Measurements from ENCODE around the gene WWOX. TPM values are rescaled to one million over a fixed set of nuclear protein-coding genes. Genes with fewer than 3 reads are reported as not detected.
A peak's percentile ranks its signal among the peaks of the same experiment; 100 is the strongest.

The WWOX gene
- total RNA-seq, 2 donors from 2014 or later = 12.6 to 17.2 TPM

DNA sequence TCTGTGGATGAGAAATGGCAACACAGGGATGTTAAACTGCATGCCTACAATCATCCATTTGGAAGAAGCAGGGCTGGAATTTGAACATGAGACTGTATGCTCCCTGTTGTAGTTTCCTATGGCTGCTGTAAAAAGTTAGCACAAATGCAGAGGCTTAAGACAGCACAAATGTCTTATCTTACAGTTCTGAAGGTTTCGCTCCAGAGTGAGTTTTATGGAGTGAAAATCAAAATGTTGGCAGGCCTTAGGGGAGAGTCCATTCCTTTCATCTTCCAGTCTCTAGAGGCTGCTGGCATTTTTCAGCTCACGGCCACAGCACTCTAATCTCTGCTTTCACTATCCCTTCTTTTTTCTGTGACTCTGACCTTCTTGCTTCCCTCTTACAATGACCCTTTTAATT, 660.1 kb downstream of the WWOX start:
- ATAC-seq (no peak), DNase-seq (ENCODE audit: low spot score in 2 of 2) (no peak)
- Mint-ChIP-seq H3K27ac (no peak overlapping the region), H3K9me3 (peaks cover 0 to 7% of the 10 kb centered on the region in 2 donors), H3K36me3 (peaks cover 5 to 12% of the 10 kb centered on the region in 2 donors)

DNA sequence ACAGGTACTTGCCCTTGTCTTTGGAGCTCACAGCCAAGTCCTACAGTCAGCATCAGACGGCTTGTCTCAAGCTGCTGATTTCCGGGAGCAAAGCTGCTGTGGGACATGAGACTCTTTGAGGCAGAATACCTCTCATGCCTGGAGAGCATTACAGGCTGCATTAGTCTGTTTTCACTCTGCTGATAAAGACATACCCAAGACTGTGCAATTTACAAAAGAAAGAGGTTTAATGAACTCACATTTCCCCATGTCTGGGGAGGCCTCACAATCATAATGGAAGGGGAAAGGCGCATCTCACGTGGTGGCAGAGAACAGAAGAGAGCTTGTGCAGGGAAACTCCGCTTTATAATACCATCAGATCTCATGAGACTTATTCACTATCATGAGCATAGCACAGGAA, 661.2 kb downstream of the WWOX start:
- DNase-seq (ENCODE audit: low spot score in 2 of 2) (no peak), ATAC-seq (no peak)
- peaks cover 5 to 12% of the 10 kb centered on the region in 2 donors for H3K36me3 Mint-ChIP-seq
- peaks cover 0 to 7% of the 10 kb centered on the region in 2 donors for H3K9me3 Mint-ChIP-seq
- no peak overlapping the region for H3K27ac Mint-ChIP-seq

DNA sequence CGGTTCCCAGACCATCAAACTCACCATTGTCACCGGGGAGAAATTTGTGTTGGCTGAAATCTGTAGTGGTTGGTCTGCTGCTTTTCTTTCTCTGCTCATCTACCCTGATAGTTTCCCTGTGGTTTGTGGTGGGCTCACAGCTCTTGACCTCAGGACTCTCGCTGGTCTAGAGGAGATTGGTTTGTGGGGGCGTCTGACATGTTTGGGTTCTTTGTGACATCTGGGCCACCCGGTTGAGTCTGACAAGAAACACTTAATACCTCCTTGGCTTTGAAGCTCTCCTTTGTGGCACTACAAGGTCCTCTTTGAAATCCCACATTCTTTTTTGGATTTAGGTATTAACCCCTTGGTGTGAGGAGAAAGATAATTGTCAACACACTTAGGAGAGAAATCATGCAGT, 662.0 kb downstream of the WWOX start:
- peaks cover 0 to 6% of the 10 kb centered on the region in 2 donors for H3K36me3 Mint-ChIP-seq
- DNase-seq (ENCODE audit: low spot score in 2 of 2) (no peak), ATAC-seq (peak; percentile 63 to 71)
- H3K27ac Mint-ChIP-seq = no peak overlapping the region
- peaks cover 0 to 2% of the 10 kb centered on the region in 2 donors for H3K9me3 Mint-ChIP-seq

DNA sequence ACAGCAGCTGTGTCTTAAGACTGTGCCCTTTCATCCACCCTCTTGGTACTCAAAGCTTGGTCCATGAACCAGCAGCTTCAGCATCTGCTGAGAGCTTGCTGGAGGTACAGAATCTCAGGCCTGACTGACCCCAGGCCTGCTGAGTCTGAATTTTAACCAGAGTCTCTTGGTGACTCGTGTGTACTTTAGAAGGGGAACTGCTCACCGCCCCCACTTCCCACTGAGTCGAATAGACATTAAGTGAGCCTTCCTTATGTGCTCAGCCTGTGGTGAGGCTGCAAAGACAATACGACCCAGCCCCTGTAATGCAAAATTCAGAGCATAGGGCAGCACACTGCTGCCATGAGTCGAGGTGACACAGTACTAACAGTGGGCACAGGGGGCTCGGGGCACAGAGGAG, 662.8 kb downstream of the WWOX start:
- H3K36me3 Mint-ChIP-seq = no peaks in the 10 kb centered on the region
- H3K27ac Mint-ChIP-seq = no peak overlapping the region
- DNase-seq (ENCODE audit: low spot score in 2 of 2) = no peak
- no peaks in the 10 kb centered on the region for H3K9me3 Mint-ChIP-seq
- ATAC-seq = peak; percentile 52 to 70

DNA sequence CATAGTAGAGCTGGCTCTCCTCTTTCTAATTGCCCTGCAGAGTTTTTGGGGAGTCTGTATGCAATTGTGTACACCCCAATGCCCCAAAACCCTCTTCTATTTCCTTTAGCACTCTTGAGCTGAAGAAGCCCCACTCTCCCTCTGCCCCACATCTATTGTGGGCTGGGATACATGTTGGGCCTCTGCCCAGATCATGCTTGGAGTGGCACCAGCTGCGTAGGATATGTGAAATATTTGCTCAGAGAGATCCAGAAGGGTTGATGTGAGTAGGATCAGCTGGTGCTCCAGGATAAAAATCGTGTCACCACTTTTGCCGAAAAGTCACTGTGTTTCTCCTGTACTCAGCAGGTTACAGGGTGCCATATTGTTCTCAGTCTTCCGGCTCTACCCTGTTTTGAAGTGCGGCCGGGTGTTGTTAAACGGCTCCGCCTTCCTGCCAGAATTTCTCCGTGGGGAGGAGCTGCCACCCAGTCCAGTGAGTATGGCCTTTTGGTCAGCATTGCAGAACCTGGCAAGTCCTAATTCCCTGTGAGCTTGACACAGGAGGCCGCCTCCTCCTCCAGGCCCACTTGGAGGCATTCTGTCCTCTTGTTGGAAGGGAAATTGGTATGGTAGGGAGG, 664.5 kb downstream of the WWOX start:
- no peak overlapping the region for H3K27ac Mint-ChIP-seq
- H3K36me3 Mint-ChIP-seq = no peaks in the 10 kb centered on the region
- ATAC-seq (no peak), DNase-seq (ENCODE audit: low spot score in 2 of 2) (no peak)
- H3K9me3 Mint-ChIP-seq = no peaks in the 10 kb centered on the region

DNA sequence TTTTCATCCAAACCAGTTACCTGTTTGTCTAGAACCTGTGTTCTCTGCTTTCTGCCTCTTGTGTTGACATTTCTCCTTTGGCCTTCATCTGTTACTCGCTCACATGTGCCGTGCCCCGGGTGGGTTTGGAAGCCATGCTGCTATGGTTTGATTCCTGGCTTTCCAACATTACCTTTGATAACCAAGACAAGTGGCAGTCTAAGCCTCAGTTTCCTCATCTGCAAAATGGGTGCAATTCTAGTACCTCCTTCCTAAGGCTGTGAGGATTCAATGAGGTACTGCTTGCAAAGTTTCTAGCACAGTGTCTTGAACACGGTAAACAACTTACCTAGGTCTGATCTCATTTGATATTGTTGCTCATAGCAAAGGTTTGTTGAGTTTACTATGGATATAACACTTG, 665.0 kb downstream of the WWOX start:
- ATAC-seq (no peak), DNase-seq (ENCODE audit: low spot score in 2 of 2) (no peak)
- H3K27ac Mint-ChIP-seq = peak overlapping the region in 1 of 2 donors; percentile 52
- H3K9me3 Mint-ChIP-seq = no peaks in the 10 kb centered on the region
- H3K36me3 Mint-ChIP-seq = no peaks in the 10 kb centered on the region

DNA sequence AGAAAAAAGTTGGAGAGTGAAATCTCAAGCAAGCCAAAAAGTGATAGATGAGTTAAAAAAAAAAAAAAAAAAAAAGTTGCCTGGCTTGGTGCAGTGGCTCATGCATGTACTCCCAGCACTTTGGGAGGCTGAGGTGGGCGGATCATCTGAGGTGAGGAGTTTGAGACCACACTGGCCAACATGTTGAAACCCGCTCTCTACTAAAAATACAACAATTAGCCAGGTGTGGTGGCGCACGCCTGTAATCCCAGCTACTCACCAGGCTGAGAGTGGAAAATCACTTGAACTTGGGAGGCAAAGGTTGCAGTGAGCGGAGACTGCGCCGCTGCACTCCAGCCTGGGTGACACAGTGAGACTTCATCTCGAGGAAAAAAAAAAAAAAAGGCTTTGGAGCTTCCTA, 668.8 kb downstream of the WWOX start:
- H3K27ac Mint-ChIP-seq = peak overlapping the region in 1 of 2 donors; percentile 31
- H3K9me3 Mint-ChIP-seq = peaks cover 0 to 2% of the 10 kb centered on the region in 2 donors
- H3K36me3 Mint-ChIP-seq = peaks cover 0 to 21% of the 10 kb centered on the region in 2 donors
- no peak for DNase-seq (ENCODE audit: low spot score in 2 of 2)
- no peak for ATAC-seq

DNA sequence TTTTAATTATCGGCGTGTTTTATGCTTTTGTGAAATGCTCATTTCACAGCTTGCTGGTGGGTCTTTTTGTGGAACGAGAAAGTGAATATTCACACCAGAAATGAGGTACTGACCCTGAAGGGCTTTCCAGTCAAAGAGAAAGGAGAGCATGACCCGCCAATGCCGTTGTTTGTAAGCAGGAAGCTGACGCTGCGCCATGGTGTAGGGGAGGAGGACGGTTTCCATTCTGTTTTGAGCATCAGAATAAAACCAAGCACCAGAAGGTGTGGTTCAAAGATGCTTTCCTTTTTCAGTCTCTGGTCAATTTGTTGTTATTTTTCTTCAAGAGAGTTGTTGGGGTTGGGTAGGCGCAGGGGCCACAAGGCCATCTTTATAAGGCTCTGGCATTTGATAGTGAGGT, 669.3 kb downstream of the WWOX start:
- ATAC-seq = peak; percentile 36 to 53
- Mint-ChIP-seq H3K36me3 (peaks cover 0 to 26% of the 10 kb centered on the region in 2 donors), H3K9me3 (peaks cover 0 to 5% of the 10 kb centered on the region in 2 donors), H3K27ac (peak overlapping the region in 1 of 2 donors; percentile 31)
- no peak for DNase-seq (ENCODE audit: low spot score in 2 of 2)

DNA sequence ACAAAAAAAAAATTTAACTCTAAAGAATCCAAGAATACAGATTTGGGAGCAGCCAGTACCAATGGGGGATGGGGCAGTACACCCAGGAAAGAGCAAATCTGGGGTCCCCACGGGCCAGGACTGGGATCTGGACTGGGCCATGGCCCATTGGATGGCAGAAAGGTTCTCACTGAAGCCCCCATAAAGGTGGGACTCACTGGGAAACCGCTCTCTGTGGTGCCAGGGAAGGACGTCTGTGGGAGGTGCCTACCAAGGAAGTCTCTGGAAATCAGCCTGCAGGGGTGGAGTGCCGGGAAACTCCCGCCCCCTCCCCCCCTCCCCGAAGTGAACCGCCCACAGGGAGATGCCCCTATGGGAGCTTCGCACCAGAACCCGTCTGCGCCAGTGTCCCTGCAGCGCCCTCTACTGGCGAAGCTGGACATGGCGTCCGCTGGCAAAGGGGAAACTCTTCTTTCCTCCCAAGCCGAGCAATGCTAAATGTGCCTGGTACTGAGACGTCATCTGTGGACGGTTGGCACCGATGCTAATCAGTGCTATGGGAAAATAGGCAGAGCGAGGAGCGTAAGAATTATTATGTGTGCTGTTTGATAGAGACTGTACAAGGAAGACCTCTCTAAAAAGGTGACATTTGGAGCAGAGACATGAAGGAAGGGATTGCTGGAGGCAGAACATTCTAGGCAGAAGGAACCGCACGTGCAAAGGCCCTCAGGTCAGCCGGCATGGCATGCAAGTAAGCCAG, 671.1 kb downstream of the WWOX start:
- H3K36me3 Mint-ChIP-seq = peaks cover 0 to 30% of the 10 kb centered on the region in 2 donors
- peak in 1 of 2 donors; percentile 36 for ATAC-seq
- H3K9me3 Mint-ChIP-seq = peaks cover 0 to 5% of the 10 kb centered on the region in 2 donors
- peak; percentile 72 to 84 for DNase-seq (ENCODE audit: low spot score in 2 of 2)
- H3K27ac Mint-ChIP-seq = peak overlapping the region; percentile 29 to 58

DNA sequence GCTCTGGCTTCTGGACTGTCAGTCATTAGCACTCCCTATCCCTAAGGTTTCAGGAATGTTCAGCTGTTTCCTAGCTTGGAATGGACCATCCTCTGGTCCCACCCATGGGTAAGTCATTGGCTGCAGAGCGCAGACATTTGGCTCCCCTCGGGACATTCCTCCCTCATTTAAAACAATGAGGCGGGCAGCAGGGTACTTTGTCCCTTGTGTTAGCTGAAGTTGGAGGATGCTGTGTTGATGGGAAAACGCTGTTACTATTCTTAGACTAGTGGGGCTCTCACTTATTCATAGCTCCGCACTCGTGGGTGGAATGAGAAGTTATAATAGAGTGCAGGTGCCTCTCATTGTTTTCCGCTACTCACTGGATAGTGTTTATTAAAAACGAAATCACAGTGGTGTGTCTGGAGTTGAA, 673.8 kb downstream of the WWOX start:
- ATAC-seq (peak in 1 of 2 donors; percentile 16), DNase-seq (ENCODE audit: low spot score in 2 of 2) (no peak)
- Mint-ChIP-seq H3K36me3 (peaks cover 4 to 43% of the 10 kb centered on the region in 2 donors), H3K27ac (peak overlapping the region; percentile 48 to 96), H3K9me3 (peaks cover 3 to 9% of the 10 kb centered on the region in 2 donors)

DNA sequence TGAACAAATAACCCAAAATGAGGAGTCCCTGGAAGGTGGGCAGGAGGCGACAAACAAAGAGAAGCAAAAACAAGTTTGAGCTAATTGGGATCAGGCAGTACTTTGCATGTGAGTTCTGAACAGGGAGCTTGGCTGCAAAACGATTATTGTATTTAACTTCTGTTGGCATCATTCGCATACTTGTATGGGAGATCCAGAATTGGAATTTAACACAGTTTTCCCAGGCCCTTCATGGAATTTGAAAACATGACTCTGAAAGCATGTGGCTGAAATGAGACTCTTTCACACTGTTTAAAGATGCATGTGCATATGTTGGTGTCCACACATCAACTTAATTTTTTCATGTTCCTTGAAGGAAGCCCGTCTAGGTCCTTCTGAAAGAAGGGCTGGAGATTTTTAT, 674.3 kb downstream of the WWOX start:
- no peak for ATAC-seq
- no peak for DNase-seq (ENCODE audit: low spot score in 2 of 2)
- H3K27ac Mint-ChIP-seq = peak overlapping the region; percentile 48 to 81
- peaks cover 3 to 9% of the 10 kb centered on the region in 2 donors for H3K9me3 Mint-ChIP-seq
- peaks cover 4 to 43% of the 10 kb centered on the region in 2 donors for H3K36me3 Mint-ChIP-seq

DNA sequence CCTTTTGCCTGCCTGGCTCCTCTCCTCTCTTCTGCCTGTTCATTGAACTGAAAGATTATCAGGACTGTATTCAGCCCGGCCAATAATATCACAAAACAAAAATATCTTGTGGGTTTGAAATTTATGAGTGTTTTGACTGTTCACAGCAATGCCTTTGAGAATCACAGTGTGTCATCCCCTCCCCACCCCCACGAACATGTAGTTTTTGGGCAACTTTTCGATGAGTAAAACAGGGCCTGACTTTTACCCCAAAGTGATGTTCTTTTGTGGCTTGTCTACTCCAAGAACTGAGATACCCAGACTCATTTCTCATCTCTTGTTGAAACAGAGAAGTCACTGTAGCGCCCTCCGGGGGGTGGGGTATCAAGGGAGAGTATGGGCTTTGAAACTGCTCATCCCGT, 675.7 kb downstream of the WWOX start:
- H3K27ac Mint-ChIP-seq = peak overlapping the region; percentile 75 to 90
- ATAC-seq = peak; percentile 60 to 71
- peaks cover 5 to 43% of the 10 kb centered on the region in 2 donors for H3K36me3 Mint-ChIP-seq
- H3K9me3 Mint-ChIP-seq = peaks cover 3 to 9% of the 10 kb centered on the region in 2 donors
- DNase-seq (ENCODE audit: low spot score in 2 of 2) = peak; percentile 59 to 75

DNA sequence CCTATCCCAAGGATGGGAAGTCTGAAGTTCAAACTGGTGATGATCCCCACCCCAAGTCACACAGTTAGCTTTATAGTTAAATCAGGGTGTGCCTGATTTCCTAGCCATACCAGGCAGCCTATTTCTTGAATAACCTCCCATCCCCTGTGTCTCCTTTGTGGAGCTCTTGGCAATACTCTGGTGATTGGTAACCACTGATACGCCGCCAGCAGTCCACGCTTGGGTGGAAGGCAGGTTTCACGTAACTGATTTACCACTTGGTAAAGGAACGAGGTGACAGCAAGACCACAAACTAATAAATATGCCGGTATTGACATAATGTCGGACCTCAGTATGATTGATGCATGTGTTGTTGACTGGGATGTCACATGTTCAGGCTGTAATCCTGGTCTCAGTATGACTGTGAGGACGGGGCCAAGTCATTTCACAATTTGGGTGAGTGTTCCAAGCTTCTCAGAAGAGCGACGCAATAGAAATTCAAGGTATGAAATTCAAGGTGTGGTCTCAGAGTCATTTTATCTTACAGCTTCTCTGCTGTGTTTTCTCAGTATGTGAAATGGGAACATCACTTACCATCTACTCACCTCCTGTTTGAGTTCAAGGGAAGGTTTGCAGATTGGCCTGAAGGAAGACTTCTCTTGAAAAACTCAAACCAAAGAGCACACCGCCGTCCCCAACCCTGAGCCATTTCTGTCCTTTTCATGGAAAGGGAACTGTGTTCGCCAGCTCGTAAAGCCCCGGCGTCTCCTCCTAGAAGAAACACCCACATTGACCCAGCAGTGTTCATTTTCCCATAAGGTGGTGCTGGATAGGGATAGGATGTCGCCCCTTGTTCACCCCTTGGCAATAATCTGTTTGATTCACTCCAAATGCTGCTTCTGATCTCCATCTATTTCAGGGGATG, 678.9 kb downstream of the WWOX start:
- DNase-seq (ENCODE audit: low spot score in 2 of 2) (peak; percentile 57 to 64), ATAC-seq (peak; percentile 75 to 77)
- Mint-ChIP-seq H3K36me3 (peaks cover 9 to 21% of the 10 kb centered on the region in 2 donors), H3K27ac (peak overlapping the region; percentile 89 to 97), H3K9me3 (peaks cover 3 to 18% of the 10 kb centered on the region in 2 donors)

DNA sequence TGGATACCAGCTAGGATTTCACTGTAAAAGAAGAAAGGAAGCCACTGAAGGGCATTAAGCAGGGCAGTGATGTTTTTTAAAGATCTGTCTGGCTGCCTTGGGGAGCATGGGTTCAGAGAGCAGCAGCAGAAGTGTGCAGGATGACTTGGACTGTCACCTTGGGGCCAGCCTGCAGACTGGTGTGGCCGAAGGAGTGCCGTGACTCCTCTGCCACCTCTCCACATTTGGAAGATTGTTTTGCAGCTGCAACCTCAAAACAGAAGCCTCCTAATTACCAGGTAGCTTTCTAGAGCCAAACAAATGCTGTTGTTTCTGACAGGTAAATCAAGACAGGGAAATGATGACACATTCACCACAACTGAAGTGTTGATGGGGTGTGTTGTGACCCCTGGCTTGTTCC, 681.4 kb downstream of the WWOX start:
- H3K27ac Mint-ChIP-seq = peak overlapping the region; percentile 41 to 89
- H3K36me3 Mint-ChIP-seq = peaks cover 9 to 11% of the 10 kb centered on the region in 2 donors
- peaks cover 3 to 16% of the 10 kb centered on the region in 2 donors for H3K9me3 Mint-ChIP-seq
- no peak for DNase-seq (ENCODE audit: low spot score in 2 of 2)
- ATAC-seq = peak in 1 of 2 donors; percentile 22

DNA sequence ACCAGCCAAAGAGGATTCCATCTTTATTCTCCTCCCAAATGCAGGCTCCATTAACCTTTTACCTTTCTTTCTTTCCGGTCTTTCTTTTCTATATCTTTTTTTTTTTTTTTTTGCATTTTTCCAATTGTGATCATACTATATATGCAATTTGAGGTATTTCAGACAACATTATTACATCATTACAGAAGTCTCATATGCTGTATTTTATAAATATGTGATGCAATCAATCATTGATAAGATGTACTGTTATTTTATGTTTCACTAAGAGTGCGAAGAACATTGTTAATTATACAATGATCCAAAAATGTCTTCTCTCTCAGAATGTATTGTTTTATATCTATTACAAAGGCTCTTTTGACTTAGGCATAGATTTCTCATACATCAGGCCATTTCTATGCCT, 683.1 kb downstream of the WWOX start:
- ATAC-seq = no peak
- Mint-ChIP-seq H3K36me3 (peaks cover 4 to 6% of the 10 kb centered on the region in 2 donors), H3K27ac (peak overlapping the region in 1 of 2 donors; percentile 65), H3K9me3 (peaks cover 0 to 16% of the 10 kb centered on the region in 2 donors)
- no peak for DNase-seq (ENCODE audit: low spot score in 2 of 2)

DNA sequence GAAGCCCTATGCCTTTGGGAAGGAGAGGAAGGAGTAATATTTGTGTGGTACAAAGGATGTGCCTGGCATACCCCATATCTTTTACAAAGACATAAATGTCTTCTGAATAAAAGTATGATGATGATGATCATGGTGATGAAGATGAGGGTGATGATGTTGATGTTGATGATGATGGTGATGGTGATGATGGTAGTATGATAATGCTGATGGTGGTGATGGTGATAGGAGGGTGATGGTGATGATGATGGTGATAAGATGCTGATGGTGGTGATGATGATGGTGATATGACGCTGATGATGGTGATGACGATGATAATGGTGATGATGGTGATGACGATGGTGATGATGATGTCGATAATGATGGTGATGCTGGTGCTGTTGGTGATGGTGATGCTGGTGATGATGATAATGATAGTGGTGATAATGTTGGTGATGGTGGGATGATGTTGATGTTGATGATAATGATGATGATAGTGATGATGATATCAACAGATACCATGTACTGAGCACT, 684.2 kb downstream of the WWOX start:
- DNase-seq (ENCODE audit: low spot score in 2 of 2) (no peak), ATAC-seq (no peak)
- H3K36me3 Mint-ChIP-seq = peaks cover 4 to 6% of the 10 kb centered on the region in 2 donors
- peaks cover 0 to 16% of the 10 kb centered on the region in 2 donors for H3K9me3 Mint-ChIP-seq
- H3K27ac Mint-ChIP-seq = no peak overlapping the region
